ENCODE measurements around the gene C20orf204.

DNA sequence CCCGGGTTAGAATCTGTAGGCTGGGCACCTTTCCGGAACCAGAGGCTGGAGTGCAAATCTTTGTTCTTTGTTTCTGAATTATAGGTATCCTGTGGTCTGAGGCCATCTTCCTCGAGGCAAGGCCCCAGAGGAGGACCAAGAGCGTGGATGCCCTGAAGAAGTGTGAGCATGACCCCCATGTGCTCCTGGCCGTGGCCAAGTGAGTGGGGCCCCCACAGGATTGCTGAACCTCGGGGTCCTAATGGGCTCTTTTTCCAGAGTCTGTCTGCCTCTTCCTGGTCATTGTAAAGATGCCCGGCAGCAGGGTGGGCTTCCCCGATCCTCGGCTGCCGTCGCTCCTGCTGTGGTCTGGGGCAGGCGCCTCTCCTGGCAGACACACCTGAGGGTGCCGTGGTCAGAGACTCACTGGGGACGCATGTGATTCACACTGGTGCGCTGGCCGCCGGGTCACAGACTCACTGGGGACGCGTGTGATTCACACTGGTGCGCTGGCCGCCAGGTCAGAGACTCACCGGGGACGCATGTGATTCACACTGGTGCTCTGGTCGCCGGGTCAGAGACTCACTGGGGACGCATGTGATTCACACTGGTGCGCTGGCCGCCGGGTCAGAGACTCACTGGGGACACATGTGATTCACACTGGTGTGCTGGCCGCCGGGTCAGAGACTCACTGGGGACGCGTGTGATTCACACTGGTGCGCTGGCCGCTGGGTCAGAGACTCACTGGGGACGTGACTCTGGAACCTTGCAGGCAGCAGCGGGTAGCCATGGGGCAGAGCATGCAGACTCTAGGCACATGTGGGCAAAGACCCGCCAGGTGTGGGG lies 6.5 kb upstream of the C20orf204 start:
- TF ChIP-seq, protein P1, sequence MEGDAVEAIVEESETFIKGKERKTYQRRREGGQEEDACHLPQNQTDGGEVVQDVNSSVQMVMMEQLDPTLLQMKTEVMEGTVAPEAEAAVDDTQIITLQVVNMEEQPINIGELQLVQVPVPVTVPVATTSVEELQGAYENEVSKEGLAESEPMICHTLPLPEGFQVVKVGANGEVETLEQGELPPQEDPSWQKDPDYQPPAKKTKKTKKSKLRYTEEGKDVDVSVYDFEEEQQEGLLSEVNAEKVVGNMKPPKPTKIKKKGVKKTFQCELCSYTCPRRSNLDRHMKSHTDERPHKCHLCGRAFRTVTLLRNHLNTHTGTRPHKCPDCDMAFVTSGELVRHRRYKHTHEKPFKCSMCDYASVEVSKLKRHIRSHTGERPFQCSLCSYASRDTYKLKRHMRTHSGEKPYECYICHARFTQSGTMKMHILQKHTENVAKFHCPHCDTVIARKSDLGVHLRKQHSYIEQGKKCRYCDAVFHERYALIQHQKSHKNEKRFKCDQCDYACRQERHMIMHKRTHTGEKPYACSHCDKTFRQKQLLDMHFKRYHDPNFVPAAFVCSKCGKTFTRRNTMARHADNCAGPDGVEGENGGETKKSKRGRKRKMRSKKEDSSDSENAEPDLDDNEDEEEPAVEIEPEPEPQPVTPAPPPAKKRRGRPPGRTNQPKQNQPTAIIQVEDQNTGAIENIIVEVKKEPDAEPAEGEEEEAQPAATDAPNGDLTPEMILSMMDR (conservative IDR thresholded peaks at IDR 0.05): no peak
- no peak for TF ChIP-seq ZFX (IDR thresholded peaks at IDR 0.05)

Data from C4-2B (cell line).